Myocyte (in vitro differentiated cells): Measurements from ENCODE around the gene ECHS1. TPM values are rescaled to one million over a fixed set of nuclear protein-coding genes. Genes with fewer than 3 reads are reported as not detected.
"Not testable (repeated sequence)": the region's sequence is repeated elsewhere in the genome, so short reads cannot be mapped to it uniquely, and the experiment has no call there.

Source experiments
- DNase-seq: peaks from one replicate; pipeline ENCODE4 v3.0.0-alpha.2; 2012; ENCODE audit warnings: low read depth
- total RNA-seq: library from RNA; depleted of rRNA; stranded (reverse); fragments of >200 nt; gene quantifications from 2 replicates; pipeline ENCODE4 v1.2.3, GENCODE V29; 2014

ECHS1 gene
- total RNA-seq, 1 donor from 2014 or later = 324 TPM

DNA sequence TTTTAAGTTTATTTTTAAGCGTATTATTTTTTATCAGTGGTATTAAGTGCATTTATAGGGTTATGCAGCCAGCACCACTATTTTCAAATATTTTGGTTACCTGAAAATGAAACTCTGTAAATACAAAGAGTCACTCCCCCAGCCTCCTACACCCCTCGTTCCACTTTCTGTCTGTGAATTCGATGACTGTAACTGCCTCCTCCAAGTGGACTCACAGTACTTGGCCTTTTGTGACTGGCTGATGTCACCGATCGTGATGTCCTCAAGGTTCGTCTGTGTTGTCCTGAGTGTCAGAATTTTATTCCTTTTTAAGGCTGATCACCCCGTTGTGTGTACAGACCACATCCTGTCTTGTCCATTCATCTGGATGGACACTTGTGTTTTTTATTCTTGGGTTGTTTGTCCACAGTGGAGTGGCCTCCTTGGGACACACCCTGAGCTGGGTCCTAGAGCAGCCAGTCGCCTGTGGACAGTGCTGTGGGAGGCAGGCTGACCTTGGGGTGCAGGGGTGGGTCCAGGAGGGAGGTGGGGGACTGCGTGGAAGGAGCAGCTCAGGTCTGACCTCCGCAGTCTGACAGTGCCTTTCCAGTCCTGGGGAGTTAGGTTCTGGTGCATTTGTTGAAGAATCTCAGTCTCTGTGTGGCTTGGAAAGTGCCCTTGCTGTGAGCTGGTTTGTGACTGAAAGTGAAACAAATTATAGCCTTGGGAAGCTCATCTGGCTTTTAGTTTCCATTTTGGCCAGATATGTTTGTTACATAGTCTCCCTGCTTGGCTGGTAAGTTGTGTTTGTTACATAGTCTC is 27.7 kb upstream of the ECHS1 start:
- no peak for DNase-seq

DNA sequence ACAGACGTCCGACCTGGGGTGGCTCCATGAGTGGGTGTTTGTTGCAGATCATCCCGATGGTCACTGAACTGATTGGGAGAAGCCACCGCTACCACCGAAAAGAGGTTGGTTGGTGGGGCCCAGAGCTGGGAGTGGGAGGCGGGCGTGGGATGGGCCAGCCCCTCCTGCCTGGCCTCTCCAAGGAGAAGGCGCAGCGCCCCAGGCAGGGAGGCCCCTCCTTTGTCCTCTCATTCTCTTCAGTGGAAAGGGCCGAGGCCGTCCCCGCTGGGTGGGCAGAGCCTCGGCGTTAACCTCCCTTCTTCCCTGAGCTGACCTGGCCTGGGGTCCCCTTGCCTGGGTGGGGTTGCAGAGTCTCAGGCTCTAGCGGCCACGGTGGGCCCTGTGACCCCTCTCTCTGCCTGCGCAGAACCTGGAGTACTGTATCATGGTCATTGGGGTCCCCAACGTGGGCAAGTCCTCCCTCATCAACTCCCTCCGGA is 26.0 kb upstream of the ECHS1 start:
- DNase-seq = no peak

DNA sequence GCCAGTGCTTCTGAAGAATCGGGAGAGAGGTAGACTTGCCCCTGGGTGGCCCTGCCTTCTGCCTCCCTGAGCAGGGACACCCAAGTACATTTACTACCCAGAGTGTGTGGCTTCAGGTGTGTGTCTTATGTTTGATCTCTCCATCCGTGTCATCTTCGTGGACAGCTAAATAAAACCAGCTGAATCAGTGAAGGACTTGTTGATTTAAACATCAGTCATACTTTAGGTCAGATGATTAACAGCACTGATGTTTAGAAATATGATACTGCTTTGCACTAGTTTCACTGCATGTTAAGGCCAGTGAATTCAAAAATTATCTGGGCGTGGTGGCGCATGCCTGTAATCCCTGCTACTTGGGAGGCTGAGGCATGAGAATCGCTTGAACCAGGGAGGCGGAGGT is 24.8 kb upstream of the ECHS1 start:
- no peak for DNase-seq

DNA sequence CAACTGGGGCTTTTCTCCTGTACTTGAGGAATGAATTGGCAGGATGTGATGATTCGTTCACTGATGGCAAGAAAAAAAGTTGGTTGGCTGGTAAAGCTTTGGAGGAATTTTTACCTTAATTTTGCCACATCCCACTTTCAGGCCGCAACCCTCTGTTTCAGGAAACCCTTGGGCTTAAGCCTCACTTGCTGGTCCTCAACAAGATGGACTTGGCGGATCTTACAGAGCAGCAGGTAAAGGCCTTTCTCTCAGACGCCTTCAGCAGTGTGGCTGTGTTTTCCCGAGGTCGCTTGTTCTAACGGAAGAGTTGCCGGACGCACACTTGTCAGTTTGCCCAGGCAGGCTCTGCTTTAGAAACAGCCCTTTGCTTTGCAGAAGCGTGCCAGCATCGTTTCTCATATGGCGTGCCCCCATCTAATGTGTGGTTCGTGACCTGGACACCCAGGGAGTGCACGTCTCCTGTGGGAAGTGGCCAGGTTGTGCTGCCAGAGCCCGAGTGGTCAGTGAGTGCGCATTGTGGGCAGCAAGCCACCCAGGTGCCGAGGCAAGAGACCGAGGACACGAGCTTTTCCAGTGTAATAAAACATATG is 23.0 kb upstream of the ECHS1 start:
- no peak for DNase-seq

DNA sequence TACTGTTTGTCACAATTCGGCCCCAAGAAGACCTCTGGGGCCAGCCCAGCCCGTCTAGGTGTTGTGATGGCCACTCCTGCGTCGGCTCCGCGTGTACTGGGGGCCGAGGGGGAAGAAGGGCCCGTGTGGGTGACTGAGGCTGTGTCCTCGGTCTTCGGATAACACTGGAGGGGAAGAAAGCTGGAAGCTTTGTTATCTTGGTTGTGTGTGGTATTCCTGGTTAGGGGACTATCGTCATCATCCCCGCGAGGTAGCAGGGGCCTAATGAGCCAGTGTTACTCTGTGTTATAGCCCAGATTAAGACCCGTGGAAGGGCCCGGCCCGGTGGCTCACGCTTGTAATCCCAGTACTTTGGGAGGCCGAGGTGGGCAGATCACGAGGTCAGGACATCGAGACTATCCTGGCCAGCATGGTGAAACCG is 21.7 kb upstream of the ECHS1 start:
- DNase-seq = no peak

DNA sequence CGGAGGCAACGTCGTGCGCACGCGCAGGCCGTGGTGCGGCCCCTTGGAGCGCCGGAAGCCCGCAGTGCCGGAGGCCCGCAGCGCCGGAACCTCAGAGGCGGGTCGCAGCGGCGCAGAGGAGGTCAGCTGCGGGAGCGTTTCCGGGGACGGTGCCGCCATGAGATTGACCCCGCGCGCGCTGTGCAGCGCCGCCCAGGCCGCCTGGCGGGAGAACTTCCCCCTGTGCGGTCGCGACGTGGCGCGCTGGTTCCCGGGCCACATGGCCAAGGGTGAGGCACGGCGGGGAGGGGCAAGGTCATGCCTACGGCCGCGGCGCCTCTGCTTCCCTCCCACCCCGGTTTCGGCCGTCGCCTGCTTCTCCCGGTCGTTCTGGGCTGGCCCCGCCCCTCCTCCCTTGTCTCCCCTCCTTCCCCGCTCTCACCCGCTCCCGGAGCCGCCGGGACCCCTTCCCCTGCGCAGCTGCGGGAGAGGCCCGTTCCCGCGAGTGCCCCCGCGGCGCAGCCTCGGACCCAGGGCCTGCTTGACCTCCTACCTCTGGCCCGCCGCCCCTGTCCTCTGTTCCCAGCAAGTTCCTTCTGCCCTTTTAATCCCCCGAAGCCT is 21.0 kb upstream of the ECHS1 start, which contains the start of gene MTG1:
Gene MTG1 (plus strand): TSS at position 94 of the 600 bp plus-strand sequence. CDS start 64 bp downstream, at position 158.
- DNase-seq = peak; percentile 96

DNA sequence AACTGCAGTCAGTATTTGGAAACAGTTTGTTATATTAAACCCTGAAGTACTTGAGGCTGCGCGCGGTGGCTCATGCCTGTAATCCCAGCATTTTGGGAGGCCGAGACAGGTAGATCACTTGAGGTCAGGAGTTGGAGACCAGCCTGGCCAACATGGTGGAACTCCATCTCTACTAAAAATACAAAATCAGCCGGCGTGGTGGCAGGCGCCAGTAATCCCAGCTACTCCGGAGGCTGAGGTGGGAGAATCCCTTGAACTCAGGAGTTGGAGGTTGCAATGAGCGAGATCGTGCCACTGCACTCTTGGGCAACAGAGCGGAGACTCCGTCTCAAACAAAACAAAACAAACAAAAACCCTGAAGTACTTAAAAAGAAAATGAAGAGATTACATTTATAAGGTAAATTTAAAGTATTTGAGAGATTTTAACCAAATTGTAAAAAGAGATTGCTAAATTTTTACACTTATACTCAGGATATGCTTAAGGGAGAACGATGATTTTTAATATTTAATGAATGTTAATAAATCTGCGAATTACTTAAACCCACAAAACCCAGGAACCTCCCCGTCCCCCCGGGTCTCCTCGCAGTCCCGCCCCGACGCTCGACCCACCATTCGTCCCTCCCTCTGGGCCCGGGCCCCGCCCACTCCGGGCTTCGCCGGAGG is 20.4 kb upstream of the ECHS1 start:
- no peak for DNase-seq

DNA sequence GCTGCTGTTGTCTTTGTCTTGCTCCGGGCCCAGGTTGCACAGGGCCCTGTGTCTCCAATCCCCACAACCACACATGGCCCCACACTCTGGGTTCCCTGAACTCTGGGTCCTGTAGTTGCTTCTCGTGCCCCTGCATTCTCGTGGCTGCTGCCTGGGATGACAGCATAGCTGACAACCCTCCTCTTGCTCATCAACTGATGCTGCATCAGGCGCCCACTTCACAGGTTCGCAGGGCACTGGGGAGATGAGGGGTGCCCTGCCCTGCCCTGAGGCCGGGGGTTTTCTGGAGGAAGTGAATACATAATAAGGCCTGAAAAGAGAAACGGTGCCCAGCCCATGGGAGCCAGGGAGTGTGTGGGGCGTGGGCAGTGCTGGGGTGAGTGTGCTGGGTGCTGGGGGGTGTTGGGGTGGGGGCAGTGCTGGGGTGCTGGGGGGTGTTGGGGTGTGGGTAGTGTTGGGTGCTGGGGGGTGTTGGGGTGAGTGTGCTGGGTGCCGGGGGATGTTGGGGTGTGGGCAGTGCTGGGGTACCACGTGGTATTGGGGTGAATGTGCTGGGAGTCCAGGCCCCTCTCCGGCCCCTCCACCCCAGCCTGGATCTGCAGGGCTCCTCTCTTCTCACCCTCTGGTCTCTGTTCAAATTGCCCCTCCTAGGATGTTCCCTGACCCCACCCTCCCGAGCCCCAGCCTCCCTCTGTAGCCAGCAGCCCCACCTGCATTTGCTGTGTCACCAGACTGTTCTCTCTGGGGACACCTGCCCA is 18.8 kb upstream of the ECHS1 start:
- DNase-seq = no peak

DNA sequence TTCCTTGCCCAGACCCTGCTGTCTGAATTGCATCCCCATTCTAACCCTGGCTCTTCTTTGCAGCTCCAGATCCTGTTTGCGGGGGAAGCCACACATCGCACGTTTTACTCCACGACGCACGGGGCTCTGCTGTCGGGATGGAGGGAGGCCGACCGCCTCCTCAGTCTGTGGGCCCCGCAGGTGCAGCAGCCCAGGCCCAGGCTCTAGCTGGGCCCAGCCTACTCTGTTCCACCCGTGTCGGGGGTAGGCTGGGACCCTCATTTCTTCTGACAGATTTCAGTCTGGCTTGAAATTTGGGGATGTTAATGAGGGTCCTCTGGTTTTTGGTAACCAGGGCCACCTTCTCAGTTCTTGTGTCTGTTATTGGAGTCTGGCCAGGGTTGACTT is 18.1 kb upstream of the ECHS1 start:
- no peak for DNase-seq

DNA sequence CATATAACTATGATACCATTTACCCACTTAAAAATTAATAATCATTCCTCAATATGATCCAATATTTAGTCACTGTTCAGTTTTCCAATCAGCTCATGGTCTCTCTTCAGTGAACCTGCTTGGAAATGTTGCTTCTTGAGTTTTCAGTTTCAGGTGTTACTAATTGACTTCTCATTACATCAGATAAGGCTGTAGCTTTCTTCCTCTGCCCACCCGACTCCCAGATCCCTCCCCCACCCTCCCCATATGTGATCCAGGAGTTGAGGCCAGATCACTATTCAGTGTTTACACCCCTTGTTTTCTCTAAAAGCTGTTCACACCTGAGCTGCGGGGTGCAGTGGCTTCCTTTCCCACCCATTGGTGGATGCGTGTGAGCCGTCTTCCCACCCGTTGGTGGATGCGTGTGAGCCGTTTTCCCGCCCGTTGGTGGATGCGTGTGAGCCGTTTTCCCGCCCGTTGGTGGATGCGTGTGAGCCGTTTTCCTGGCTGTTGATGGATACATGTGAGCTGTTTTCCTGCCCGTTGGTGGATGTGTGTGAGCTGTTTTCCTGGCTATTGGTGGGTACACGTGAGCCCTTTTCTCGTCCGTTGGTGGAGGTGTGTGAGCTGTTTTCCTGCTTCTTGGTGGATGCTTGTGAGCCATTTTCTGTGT is 17.6 kb upstream of the ECHS1 start:
- no peak for DNase-seq

DNA sequence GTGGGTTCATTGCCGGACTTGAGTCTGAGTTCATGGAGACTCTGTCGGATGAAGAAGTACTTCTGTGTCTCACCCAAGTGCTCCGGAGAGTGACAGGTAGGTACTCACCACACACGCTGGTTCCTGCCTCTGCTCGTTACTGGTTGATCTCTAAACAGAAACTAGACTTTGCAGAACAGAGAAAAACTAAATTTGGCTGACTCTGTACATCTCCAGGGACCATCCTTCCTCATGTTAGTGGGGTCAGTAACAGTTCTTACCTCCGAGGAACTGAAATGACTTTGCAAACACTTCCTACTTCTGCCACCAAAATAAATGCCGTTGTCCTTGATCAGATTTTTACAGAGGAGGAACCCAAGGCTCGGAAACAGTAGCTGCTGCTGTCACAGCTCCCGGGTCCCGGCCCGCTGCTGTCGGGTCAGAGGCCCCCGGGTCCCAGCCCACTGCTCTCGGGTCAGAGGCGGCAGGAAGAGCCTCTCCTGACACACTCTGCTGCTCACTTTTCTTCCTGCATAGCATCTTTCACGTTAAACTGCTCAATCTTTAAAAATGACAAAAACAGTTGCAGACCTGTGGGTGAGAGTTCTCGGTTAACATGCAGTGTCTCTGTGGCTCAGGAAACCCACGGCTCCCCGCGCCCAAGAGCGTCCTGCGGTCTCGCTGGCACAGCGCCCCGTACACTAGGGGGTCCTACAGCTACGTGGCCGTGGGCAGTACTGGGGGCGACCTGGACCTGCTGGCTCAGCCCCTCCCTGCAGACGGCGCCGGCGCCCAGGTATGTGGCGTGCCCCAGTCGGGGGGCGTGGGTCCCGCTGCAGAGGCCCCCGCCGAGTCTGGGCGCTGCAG is 16.0 kb upstream of the ECHS1 start:
- DNase-seq = no peak

DNA sequence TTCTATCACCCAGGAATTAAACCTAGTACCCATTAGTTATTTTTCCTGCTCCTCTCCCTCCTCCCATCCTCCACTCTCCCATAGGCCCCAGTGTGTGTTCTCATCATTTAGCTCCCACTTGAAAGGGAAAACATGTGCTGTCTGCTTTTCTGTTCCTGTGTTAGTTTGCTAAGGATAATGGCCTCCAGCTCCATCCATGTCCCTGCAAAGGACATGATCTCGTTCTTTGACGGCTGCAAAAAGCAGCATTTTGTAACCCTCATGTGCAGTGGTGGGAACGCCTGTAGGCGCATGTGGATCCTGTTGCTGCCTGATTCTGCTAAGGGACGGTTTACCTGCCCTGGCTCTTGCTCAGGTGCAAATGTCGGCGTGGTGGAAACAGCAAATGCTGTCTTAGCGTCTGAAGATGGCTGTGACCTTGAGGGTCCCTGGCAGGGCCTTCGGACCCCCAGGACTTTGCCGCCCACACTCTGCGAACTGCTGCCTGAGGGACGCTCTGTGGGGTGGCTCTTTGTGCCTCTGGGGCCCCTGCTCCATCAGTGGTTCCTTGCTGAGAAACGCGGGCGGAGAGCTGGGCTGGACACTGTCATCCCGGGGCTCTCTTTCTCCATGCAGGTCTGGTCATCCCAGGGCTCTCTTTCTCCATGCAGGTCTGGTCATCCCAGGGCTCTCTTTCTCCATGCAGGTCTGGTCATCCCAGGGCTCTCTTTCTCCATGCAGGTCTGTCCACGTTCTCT is 15.2 kb upstream of the ECHS1 start:
- no peak for DNase-seq

DNA sequence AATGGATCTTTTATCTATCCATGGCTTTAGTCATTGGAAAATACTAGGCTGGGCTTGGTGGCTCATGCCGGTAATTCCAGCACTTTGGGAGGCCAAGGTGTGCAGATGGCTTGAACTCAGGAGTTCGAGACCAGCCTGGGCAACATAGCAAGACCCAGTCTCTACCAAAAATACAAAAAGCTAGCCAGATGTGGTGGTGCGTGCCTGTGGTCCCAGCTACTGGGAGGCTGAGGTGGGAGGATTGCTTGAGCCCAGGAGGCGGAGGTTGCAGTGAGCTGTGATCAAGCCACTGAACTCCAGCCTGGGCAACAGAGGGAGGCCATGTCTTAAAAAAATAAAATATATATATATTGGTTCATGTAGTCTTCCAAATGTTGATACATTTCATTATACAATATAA is 13.8 kb upstream of the ECHS1 start:
- DNase-seq = not testable (repeated sequence)

DNA sequence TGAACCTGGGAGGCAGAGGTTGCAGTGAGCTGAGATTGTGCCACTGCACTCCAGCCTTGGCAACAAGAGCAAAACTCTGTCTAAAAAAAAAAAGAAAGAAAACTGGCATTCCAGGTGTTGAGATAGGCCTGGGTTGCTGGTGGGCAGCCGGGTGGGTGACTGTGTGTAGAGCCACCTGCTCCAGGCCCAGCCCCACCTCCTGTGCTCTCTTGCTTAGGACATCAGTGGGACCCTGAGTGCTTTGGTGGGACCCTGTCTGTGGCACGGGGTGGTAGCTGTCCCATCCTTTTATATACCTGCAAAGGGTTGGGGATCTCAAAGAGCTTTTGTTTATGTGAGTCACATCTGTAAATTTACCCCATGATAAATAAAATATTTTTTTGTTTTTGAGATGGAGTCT is 12.1 kb upstream of the ECHS1 start:
- no peak for DNase-seq

DNA sequence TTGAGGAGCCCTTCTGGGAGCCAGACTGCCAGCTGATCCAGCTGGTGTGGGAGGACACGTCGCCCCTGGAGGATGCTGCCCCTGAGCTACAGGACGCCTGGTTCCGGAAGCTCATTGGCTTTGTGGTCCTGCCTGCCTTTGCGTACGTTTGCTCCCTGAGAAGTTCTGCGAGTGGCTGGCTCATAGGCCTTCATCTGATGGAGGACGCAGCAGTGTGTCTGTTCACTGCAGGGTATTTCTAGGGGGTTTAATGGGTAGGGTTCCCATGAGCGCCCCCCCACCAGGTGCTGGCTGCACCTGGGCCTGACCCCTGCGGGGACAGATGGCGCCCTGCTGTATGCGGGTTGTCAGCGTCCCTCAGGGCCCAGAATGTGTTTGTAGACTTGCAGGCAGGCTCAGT is 10.9 kb upstream of the ECHS1 start:
- DNase-seq = no peak

DNA sequence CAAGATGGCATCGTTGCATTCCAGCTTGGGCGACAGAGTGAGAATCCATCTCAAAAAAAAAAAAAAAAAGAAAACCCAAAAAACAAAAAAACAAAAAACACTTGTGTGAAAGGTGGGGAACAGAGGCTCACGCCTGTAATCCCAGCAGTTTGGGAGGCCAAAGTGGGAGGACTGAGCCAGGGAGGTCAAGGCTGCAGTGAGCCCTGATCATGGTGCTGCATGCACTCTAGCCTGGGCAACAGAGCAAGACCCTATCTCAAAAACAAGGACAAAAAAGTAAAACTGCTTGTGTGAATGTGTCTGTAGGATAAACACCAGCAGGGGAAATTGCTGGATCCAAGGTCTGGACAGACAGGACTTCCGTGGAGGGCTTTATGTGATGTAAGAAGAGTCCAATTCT is 10.4 kb upstream of the ECHS1 start:
- no peak for DNase-seq

DNA sequence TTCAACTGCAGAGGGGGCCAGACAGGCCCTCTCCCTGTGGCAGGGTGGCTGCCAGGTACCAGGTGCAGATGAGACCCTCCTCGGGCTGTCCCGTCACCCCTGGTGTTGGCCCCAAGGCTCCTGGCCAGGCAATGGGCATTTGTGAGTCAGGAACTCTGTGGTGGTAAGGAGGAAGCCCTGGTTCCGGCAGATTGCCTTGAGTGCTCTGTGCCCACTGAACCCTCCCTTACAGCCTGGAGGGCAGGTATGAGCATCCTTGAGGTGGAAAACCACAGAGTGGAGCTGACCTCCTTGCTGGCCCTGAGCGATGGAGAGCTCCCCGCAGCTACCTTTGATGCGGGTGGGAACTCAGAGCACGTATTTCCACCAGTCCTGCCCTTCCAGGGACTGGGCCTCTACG is 7.9 kb upstream of the ECHS1 start:
- DNase-seq = no peak

DNA sequence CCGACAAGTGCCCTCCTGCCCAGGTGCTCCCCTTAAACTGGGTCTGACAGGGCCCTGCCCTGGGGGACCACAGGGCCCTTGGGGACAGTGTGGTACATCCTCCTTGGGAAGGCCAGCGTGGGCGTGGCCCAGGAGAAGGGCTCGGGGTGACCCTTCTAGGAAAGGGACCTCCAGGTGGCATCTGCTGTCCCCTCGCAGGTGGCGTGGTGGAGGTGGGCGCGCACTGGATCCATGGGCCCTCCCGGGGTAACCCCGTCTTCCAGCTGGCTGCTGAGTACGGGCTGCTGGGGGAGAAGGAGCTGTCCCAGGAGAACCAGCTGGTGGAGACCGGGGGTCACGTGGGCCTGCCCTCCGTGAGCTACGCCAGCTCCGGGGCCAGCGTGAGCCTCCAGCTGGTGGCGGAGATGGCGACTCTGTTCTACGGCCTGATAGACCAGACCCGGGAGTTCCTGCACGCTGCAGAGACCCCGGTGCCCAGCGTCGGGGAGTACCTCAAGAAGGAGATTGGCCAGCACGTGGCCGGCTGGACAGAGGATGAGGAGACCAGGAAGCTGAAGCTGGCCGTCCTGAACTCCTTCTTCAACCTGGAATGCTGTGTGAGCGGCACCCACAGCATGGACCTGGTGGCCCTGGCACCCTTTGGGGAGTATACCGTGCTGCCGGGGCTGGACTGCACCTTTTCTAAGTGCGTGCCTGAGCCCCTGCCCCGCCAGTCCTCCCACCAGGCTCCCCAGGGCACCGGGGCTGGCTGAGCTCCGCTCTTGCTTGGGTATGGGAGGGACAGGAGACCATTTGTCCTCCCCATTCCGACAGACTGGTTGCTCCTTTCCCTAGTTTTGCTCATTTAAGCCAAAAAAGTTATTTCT is 6.9 kb upstream of the ECHS1 start:
- no peak for DNase-seq
